ENCODE data around the gene MAPK6. TPM values are rescaled to one million over a fixed set of nuclear protein-coding genes. Genes with fewer than 3 reads are reported as not detected.

MAPK6 gene
- total and polyA plus RNA-seq, 8 donors = 2.3 to 159 (median 14.5) TPM

- intact Hi-C loops (cut with DNase I; ENCODE audit: low total_unique reads) = no loop called here
- TF ChIP-seq POLR2A (IDR thresholded peaks at IDR 0.05) (no peak), POLR2AphosphoS5 (IDR thresholded peaks at IDR 0.05) (peak in 1 of 3 donors; percentile 36)
- H3K36me3 ChIP-seq = peaks cover 0 to 23% (median 5%) of the 10 kb centered on the region in 4 donors
- no peak for DNase-seq
- no peak overlapping the region for H3K4me3 ChIP-seq
- peaks cover 0 to 58% (median 25%) of the 10 kb centered on the region in 4 donors for H3K4me1 ChIP-seq
- H3K27me3 ChIP-seq = no peaks in the 10 kb centered on the region
- no peak overlapping the region for H3K27ac ChIP-seq
- peaks cover 0 to 12% (median 0%) of the 10 kb centered on the region in 4 donors for H3K9me3 ChIP-seq
- 85 to 90% (median 88%) methylated on average over 7 of the region's 7 CpGs for WGBS, 5 donors
These were observed 12.5 kb downstream of the MAPK6 start for GRCh38 chr15:52031556-52031955.

- Histone ChIP-seq H3K9me3 (peaks cover 0 to 12% (median 0%) of the 10 kb centered on the region in 4 donors), H3K27me3 (no peaks in the 10 kb centered on the region), H3K36me3 (peaks cover 0 to 12% (median 2%) of the 10 kb centered on the region in 4 donors), H3K4me1 (peaks cover 48 to 78% (median 59%) of the 10 kb centered on the region in 4 donors), H3K4me3 (no peak overlapping the region), H3K27ac (no peak overlapping the region)
- intact Hi-C loops (cut with DNase I; ENCODE audit: low total_unique reads) = no loop called here
- no peak for TF ChIP-seq POLR2A (IDR thresholded peaks at IDR 0.05)
- TF ChIP-seq EP300 (IDR thresholded peaks at IDR 0.05) = no peak
- no peak for TF ChIP-seq POLR2AphosphoS5 (IDR thresholded peaks at IDR 0.05)
- 53 to 61% (median 56%) methylated on average over 2 of the region's 2 CpGs for WGBS, 5 donors
- DNase-seq = no peak
These were observed 19.0 kb downstream of the MAPK6 start for GRCh38 chr15:52037889-52038505.

- intact Hi-C loops (cut with DNase I; ENCODE audit: low total_unique reads) = no loop called here
- peak overlapping the region; percentile 26 to 76 (median 62) for H3K27ac ChIP-seq
These were observed 21.1 kb downstream of the MAPK6 start for GRCh38 chr15:52039925-52040781.

GRCh38 chr15:52042051-52042851, 23.2 kb downstream of the MAPK6 start:
- Histone ChIP-seq H3K4me3 (no peak overlapping the region), H3K9me3 (no peaks in the 10 kb centered on the region), H3K4me1 (peaks cover 68 to 99% (median 83%) of the 10 kb centered on the region in 4 donors), H3K27ac (peak overlapping the region; percentile 34 to 76 (median 62)), H3K36me3 (peaks cover 0 to 9% (median 1%) of the 10 kb centered on the region in 4 donors), H3K27me3 (no peaks in the 10 kb centered on the region)
- TF ChIP-seq CTCF (IDR thresholded peaks at IDR 0.05) (no peak), EP300 (IDR thresholded peaks at IDR 0.05) (no peak), POLR2AphosphoS5 (IDR thresholded peaks at IDR 0.05) (peak in 2 of 3 donors; percentile 1 to 22)
- intact Hi-C loops (cut with DNase I; ENCODE audit: low total_unique reads) = no loop called here
- no peak for DNase-seq
- 60 to 75% (median 61%) methylated on average over 6 of the region's 6 CpGs for WGBS, 5 donors

More at GRCh38 chr15:52039925-52040781, 21.1 kb downstream of the MAPK6 start:
- no peaks in the 10 kb centered on the region for H3K27me3 ChIP-seq
- DNase-seq = peak; percentile 48 to 69
- peaks cover 0 to 3% (median 0%) of the 10 kb centered on the region in 4 donors for H3K36me3 ChIP-seq
- no peak overlapping the region for H3K4me3 ChIP-seq
- no peaks in the 10 kb centered on the region for H3K9me3 ChIP-seq
- TF ChIP-seq CTCF (IDR thresholded peaks at IDR 0.05) = no peak
- TF ChIP-seq POLR2AphosphoS5 (IDR thresholded peaks at IDR 0.05) = peak in 1 of 3 donors; percentile 8
- 28 to 44% (median 37%) methylated on average over 3 of the region's 3 CpGs for WGBS, 5 donors
- peaks cover 50 to 94% (median 74%) of the 10 kb centered on the region in 4 donors for H3K4me1 ChIP-seq
